SK-N-SH treated with all-trans-retinoic acid at 6 μM for 48 hours (cell line): ENCODE data around the gene ETV6.
A peak's percentile ranks its signal among the peaks of the same experiment; 100 is the strongest.

Experiments
- ARNTL ChIP-seq: fragments of 450-650 bp; formaldehyde crosslinking; IDR thresholded peaks from 2 replicates; pipeline ENCODE4 v1.5.0; 2020; ENCODE audit warnings: low read depth, mild to moderate bottlenecking, moderate library complexity, borderline replicate concordance
- GLIS3 ChIP-seq: fragments of 250-450 bp; sonication (Bioruptor Pico); IDR thresholded peaks from 2 replicates; pipeline ENCODE4 v1.5.0; 2020; ENCODE audit warnings: mild to moderate bottlenecking, moderate library complexity
- ISL1 ChIP-seq: fragments of 250-450 bp; sonication (Bioruptor Pico); IDR thresholded peaks from 2 replicates; pipeline ENCODE4 v2.1.2; 2022; ENCODE audit warnings: mild to moderate bottlenecking, moderate library complexity
- TOX ChIP-seq: fragments of 250-450 bp; sonication (Bioruptor Pico); IDR thresholded peaks from 2 replicates; pipeline ENCODE4 v1.8.0; 2021; ENCODE audit warnings: mild to moderate bottlenecking, moderate library complexity, borderline replicate concordance
- ZNF565 ChIP-seq: fragments of 450-650 bp; formaldehyde crosslinking; conservative IDR thresholded peaks from 2 replicates; pipeline ENCODE4 v1.5.0; 2020; ENCODE audit warnings: low read depth, mild to moderate bottlenecking, moderate library complexity
- TF ChIP-seq, protein P1 (sequence below): fragments of 250-450 bp; sonication (Bioruptor Pico); IDR thresholded peaks from 2 replicates; pipeline ENCODE4 v1.5.1; 2020; ENCODE audit warnings: low read depth, mild to moderate bottlenecking, moderate library complexity
- TF ChIP-seq, protein P2 (sequence below): fragments of 250-450 bp; sonication (Bioruptor Pico); IDR thresholded peaks from 2 replicates; pipeline ENCODE4 v1.8.0; 2020; ENCODE audit warnings: mild to moderate bottlenecking, moderate library complexity, borderline replicate concordance
- TF ChIP-seq, protein P3 (sequence below): fragments of 250-450 bp; sonication (Bioruptor Pico); IDR thresholded peaks from 2 replicates; pipeline ENCODE4 v1.5.0; 2020; ENCODE audit warnings: mild to moderate bottlenecking, moderate library complexity

GRCh38 chr12:11795913-11796459 lies 146.5 kb downstream of the ETV6 start:
- TF ChIP-seq ZNF565 (CRISPR knock-in tag): no peak
- TF ChIP-seq TOX (CRISPR knock-in tag): peak; percentile 19; the same call in 1 of the 2 replicates
- TF ChIP-seq ISL1: peak; percentile 59
- TF ChIP-seq, protein P1, sequence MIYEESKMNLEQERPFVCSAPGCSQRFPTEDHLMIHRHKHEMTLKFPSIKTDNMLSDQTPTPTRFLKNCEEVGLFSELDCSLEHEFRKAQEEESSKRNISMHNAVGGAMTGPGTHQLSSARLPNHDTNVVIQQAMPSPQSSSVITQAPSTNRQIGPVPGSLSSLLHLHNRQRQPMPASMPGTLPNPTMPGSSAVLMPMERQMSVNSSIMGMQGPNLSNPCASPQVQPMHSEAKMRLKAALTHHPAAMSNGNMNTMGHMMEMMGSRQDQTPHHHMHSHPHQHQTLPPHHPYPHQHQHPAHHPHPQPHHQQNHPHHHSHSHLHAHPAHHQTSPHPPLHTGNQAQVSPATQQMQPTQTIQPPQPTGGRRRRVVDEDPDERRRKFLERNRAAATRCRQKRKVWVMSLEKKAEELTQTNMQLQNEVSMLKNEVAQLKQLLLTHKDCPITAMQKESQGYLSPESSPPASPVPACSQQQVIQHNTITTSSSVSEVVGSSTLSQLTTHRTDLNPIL: no peak
- no peak for TF ChIP-seq ARNTL (CRISPR knock-in tag)
- TF ChIP-seq, protein P2, sequence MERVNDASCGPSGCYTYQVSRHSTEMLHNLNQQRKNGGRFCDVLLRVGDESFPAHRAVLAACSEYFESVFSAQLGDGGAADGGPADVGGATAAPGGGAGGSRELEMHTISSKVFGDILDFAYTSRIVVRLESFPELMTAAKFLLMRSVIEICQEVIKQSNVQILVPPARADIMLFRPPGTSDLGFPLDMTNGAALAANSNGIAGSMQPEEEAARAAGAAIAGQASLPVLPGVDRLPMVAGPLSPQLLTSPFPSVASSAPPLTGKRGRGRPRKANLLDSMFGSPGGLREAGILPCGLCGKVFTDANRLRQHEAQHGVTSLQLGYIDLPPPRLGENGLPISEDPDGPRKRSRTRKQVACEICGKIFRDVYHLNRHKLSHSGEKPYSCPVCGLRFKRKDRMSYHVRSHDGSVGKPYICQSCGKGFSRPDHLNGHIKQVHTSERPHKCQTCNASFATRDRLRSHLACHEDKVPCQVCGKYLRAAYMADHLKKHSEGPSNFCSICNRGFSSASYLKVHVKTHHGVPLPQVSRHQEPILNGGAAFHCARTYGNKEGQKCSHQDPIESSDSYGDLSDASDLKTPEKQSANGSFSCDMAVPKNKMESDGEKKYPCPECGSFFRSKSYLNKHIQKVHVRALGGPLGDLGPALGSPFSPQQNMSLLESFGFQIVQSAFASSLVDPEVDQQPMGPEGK (CRISPR knock-in tag): 0 out of 2 replicates have a peak, but pooled peaks have one; percentile 11
- TF ChIP-seq, protein P3, sequence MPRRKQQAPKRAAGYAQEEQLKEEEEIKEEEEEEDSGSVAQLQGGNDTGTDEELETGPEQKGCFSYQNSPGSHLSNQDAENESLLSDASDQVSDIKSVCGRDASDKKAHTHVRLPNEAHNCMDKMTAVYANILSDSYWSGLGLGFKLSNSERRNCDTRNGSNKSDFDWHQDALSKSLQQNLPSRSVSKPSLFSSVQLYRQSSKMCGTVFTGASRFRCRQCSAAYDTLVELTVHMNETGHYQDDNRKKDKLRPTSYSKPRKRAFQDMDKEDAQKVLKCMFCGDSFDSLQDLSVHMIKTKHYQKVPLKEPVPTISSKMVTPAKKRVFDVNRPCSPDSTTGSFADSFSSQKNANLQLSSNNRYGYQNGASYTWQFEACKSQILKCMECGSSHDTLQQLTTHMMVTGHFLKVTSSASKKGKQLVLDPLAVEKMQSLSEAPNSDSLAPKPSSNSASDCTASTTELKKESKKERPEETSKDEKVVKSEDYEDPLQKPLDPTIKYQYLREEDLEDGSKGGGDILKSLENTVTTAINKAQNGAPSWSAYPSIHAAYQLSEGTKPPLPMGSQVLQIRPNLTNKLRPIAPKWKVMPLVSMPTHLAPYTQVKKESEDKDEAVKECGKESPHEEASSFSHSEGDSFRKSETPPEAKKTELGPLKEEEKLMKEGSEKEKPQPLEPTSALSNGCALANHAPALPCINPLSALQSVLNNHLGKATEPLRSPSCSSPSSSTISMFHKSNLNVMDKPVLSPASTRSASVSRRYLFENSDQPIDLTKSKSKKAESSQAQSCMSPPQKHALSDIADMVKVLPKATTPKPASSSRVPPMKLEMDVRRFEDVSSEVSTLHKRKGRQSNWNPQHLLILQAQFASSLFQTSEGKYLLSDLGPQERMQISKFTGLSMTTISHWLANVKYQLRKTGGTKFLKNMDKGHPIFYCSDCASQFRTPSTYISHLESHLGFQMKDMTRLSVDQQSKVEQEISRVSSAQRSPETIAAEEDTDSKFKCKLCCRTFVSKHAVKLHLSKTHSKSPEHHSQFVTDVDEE: no peak
- no peak for TF ChIP-seq GLIS3 (CRISPR knock-in tag)
